GM21576 (cell line): Measurements from ENCODE around the gene MRPL42.
"Not testable (repeated sequence)": the region's sequence is repeated elsewhere in the genome, so short reads cannot be mapped to it uniquely, and the experiment has no call there.

Experiments
- ATAC-seq: cut with Tn5 transposase; IDR thresholded peaks from one replicate; pipeline ENCODE4 v1.9.1; 2021; ENCODE audit warnings: mild to moderate bottlenecking, moderate library complexity; ENCODE audit not compliant: unreplicated experiment

The MRPL42 gene

DNA sequence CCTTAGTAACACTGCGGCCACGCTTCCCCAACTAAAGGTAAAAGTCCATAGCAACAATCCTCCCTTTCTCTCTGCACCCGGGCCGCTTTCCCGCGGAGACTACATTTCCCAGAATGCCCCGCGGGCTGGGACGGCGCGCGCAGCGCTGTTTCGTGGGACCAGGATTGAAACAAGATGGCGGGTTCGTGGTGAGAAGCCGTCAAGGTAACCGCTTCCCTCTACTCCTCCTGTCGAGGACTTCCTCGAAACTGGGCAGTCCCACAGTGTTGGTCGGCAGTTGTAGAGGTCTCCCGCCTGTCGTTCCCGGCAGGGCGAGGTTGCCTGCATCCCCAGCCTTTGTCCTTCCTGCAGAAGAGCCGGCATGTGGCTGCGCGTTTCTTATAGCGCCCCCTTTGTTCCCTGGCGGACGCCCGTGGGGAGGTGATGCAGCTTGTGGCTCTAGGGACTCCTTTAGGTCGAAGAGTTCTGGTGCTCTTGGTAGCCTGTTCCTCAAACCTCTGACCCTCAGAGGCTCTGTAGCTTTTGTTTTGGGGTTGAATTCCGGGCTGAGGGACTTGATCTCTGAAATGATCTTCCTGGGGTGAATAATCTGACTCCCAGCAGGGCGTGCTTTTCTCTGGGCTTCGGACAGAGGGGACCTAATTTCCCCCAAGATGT lies at the start of gene MRPL42:
Gene MRPL42, plus strand, starts transcription at position 164 of the 657 bp plus-strand sequence. CDS start 1,772 bp downstream, outside the sequence.
- ATAC-seq = peak; percentile 90

DNA sequence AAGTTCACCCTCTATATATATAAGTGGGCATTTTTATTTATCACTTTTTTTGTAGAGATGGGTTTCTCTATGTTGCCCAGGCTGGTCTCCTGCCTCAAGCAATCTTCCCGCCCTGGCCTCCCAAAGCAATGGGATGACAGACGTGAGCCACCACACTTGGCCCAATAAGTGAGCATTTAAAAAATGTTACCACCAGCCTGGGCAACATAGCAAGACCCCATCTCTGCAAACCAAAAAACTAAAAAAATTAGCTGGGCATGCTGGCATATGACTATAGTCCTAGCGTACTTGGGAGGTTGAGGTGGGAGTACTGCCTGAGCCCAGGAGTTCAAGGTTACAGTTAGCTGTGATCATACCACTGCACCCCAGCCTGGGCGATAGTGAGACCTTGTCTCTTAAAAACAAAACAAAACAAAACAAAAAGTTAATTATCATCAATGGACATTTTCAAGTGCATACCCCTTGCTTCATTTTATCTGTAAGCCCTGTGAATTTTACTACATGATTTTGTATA lies 49.3 kb upstream of the MRPL42 start:
- ATAC-seq = no peak

DNA sequence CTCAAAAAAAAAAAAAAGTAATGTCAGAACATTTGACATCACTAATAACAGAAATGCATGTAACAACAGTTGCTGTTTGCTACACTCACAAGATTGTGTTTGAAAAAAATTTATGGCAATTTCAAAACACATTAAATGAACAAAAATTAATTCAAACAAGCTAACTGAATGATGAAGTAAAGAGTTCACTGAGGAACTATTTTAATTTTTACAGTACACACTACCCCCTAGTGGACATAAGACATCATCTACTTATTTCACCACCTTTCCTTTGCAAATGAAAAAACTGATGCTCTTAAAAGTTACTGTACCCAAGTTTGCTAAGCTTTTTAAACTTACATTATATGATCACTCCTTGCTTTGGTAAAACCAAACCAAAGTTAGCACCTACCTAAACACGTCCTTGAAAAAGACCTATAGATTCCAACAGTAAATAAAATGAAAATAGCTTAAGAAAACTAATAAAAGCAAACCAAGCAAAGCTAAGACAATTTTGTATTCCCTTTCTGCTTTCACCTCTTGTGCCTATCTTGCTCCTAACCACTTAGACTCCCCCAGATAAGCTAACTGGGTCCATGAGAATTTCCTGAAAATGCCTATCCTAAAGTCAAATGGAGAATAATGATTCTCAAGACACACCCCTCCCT lies 47.8 kb upstream of the MRPL42 start:
- ATAC-seq = no peak

DNA sequence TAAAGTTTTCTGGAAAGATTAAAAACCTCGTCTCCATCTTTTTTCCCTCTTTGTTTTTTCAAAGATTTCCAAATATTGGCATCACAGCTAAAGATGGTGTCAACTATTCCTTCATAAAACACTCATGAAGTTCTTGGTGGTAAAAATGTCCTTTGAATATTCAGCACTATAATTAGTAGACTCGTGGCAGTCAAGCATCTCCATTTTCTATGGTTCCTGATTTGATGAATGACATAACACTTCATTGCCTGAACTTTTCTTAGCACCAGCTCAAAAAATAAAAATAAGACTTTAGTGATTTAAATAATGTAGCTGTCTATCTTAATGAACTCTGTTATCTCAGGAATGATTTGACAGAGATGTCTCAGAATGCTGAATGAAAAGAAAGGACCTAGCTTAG lies 45.3 kb upstream of the MRPL42 start:
- ATAC-seq = no peak

DNA sequence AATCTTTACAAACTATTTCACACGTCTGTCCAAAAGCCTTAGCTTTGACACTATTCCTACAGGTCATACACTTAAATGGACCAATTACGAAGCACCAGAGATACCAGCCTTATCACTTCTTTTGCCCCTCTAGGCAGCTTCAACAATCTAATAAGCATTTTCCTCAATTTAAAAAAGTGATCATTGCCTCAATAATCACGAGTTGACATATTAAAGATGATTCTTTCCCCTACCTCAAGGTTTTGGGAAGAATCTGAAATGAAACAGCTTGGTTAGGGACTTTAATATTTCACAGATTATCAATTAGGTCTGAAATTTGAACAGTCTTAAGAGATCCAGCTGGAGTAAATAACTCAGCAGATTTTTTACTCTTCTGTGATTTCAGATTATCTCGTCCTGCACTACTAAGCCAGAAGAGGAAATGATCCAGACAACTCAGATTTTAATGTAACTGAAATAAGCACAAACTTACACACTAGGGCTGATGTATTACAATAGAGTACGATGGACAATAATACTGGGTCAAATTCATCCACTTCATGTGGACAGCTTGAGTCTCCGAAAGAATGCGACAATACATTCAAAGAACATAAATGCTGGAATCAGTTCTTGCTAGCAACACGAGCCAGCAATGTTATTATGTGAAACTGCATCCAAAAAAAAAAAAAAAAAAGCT lies 41.4 kb upstream of the MRPL42 start:
- ATAC-seq = no peak

DNA sequence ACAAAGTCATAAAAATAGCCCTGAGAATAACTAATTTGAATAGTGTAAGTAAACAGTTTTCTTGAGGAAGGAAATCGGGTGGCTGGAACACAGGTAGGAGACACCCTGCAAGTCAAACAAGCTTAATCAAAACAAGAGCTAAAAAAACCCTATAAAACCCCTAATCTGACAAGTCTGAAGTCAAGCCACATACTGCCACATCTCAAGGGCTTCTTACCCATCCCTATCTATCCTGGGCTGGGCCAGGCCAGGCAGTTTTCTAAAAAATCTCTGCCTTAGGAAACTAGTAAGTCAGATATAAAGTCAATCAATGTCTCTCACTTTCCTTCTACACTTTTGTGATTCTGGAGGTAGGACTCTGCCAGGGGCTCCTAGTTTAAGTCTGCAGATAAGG lies 40.9 kb upstream of the MRPL42 start:
- no peak for ATAC-seq

DNA sequence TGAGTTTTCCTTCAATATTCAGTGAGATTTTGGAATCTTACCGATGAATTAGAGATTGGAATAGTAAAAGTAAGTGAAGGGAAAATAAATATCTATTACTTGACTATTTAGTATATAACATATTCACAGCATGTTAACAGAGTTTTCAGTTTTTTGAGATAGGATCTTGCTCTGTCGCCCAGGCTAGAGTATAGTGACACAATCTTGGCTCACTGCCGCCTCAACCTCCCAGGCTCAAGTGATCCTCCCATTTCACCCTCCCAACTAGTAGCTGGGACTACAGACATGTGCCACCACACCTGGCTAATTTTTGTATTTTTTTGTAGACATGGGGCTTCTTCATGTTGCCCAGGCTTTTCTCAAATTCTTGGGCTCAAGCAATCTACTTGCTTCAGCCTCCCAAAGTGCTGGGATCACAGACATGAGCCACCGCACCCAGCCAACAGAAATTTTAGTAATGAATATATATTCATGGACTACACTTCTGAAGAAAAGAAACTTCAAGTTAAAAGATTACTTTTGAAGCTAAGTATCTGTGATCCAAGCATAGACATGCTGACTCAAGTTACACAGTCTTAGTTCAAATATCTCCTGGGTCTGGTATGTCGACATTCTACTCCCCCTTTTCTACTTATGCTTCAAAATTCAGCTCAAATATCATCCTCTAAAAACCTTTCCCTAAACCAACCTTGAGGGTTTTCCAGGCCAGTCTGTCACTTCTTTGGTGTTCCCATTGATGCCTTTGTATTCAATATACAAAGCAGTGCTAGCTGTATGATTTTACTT lies 39.3 kb upstream of the MRPL42 start:
- ATAC-seq = no peak

DNA sequence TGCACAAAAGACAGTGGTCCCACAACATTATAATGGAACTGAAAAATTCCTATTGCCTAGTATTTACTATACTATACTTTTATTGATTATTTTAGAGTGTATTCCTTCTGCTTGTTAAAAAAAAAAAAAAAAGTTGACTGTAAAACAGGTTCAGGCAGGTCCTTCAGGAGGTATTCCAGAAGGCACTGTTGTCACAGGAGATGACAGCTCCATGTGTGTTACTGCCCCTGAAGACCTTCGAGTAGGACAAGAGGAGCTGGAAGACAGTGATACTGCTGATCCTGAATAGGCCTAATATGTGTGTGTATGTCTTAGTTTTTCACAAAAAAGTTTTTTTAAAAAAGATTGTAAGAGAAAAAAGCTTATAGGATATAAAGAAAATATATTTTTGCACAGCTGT lies 37.9 kb upstream of the MRPL42 start:
- no peak for ATAC-seq

DNA sequence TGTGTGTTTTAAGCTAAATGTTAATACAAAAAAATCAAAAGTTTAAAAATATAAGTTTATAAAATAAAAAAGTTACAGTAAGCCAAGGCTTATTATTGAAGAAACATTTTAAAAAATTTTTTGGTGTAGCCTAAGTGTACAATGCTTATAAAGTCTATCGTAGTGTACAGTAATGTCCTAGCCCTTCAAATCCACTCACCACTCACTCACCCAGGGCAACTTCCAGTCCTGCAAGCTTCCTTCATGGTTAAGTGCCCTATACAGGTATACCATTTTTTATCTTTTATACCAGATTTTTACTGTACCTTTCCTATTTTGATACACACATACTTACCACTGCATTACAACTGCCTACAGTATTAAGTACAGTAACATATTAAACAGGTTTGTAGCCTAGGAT lies 37.5 kb upstream of the MRPL42 start:
- ATAC-seq = no peak

DNA sequence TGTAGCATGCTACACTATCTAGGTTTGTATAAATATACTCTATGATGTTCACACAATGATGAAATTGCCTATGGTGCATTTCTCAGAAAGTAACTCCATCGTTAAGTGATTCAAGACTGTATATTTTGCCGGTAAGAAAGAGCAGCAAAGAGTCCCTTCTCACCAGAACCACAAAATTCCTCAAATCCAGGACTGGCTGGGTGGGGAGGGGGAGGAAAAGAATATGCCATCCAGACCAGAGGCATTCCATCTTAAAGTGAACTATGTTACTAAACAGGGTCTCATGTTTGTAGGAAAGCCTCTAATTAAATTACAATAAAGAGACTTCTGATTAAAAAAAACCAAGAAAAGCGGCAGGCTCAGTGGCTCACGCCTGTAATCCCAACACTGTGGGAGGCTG lies 37.0 kb upstream of the MRPL42 start:
- no peak for ATAC-seq

DNA sequence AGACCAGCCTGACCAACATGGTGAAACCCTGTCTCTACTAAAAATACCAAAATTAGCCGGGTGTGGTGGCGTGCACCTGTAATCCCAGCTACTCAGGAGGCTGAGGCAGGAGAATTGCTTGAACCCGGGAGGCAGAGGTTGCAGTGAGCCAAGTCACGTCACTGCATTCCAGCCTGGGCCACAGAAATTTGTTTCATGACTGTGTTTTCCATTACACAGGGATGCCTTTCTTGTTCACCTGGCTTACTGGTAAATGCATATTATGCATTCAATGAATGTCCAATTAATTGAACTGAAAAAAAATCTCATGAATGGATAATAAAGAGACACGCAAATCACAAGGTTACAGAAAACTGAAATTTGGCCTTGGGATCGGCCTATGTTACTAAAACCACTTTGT lies 35.3 kb upstream of the MRPL42 start:
- not testable (repeated sequence) for ATAC-seq

DNA sequence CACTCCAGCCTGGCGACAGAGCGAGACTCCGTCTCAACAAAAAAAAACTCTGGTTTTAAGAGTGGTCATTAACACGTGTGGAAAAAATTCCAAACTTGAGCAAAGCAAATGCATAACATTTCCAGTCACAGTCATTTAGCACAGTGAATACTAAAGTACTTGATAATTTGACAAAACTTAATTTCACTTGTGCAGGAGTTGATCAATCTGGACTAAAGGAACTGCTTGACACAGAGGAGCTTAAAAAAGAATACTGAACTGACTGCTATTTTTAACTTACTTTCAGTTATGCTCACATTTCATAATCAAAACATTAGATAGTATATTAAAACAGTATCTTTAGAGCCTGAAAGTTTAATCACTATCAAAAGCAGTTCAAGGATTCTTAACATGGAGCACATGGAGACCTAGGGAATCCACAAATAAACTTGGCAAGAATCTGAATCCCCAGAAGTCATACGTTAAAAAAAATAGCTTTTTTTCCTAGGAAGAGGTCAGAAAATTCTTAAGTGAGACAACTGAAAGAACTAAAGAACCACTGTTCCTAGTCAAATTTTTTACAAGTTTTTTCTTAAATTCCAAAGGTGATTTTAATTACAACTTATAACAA lies 33.0 kb upstream of the MRPL42 start:
- no peak for ATAC-seq

DNA sequence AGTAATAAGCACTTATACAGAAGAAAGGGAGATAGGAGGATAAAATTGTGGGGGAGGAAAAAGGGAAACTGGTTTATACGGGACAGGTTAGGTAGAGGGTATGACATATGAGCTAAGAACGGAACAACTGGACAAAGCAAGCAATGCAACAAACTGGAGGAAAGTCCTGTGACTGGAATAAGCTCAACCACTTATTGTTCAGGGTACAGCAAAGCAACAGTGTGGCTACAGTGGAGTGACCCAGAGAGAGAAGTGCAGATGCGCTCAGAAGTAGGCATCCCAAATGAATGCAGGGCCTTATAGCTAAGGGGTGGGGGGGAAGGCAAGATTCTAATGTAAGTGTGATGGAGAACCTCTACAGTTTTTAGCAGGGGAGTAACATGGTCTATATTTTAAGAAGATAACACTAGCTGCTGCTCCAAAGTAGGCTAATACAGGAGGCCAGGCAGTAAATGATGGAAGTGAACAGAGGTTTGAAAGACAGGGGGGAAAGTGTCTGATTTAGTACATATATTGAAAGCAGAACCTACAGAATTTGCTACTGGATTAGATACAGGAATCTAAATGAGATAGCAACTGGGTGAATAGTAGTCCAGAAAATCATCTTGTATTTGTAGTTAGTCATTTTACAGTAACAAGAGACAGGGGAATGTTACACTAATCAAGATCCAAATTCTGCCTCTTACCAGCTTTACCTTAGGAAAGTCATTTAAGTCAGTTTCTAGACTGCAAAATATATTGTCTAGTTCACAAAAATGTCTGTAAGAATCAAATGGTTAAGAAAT lies 28.9 kb upstream of the MRPL42 start:
- ATAC-seq = no peak

DNA sequence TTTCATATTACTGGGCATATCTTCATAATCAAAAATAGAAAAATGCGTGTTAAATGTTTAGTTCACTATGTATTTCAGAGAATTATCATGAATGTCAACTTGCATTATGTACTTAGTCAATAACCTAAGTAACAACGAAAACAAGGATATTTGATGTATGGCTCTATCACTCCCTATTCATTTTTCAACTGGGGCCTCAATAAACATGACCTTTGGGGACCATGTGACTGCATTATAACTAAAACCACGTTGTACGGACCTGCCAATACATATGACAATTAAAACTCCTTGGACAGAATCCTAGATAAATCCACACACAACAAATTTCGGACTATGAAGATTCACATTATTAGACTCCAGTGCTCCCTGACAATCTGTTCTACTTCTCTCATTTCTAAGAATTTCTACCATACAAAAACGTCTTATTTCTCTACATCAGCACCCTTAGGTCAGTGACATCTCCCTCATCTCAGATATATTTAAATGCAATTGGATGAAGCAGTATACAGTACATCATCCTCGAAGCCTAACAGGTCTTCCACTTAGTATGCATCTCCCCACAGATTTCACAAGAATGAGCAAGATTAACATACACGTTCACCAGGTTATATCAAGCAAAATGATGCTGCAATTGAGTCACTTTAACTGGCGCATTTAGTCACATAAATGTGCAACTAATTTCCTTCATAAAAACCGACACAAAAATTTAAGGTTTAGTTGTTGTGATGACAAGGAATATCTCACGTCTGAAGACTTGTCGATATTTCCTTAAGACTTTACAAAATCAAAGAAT lies 27.1 kb upstream of the MRPL42 start:
- ATAC-seq = no peak

DNA sequence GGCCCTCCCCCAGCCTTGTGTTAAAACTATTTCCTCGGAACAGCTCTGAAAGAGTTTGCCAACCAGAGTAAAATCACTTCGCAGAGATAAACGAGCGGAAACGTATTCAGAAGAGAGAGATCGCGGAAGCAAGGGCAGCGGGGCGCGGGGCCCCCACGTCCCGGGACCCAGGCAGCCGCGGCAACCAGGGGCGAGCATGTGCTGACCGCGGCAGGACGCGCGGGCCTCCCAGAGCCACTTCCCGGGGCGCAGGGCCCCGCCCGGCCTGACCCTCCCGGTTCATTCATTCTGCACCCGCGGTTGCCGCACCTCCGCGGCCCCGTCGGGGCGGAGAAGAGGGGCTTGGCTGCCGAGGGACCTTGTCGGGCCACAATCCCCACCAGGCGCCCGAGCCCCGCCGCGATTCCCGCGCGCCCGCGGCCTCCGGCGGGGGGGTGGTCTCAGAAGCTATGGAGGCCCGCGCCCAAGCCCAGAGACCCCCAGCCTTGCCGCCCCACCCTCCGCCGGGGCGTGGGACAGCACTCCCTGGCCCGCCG lies 26.2 kb upstream of the MRPL42 start:
- ATAC-seq = no peak

DNA sequence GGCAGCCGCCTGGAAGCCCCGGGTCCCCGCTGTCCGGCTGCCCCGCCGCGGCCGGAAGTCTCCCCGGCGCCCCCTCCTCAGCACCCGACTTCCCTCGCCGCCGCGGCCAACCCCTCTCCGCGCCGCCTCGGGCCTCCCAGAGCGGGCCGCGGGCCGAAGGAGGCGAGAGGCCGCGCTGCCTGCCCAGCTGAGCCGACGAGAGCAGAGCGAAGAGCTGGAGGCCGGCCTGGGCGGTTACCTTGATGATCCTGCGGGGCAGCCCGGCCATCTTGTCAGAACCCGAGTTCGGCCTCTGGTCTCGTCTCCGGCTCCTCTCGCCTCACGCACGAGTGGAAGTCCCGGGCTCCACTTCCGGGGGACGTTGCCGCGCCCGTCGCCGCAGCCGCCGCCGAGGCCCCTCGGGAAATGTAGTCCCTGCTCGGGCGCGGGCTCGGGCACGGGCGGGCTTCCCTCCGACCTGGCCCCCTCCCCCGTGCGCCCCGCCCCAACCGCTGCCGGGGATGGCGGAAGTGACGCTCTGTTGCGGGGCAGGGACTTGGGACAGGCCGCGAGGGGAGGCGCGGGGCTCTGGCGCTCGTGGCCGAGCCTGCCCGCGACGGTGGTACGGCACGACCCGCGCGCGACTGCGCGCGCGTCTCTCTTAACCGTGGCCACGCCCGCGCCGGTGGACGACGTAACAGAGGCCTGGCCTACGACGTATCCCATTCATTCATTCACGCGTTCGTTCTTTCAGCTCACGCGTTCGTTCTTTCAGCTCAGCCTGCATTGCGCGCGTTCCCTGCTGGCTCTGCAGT lies 25.5 kb upstream of the MRPL42 start, which contains the start of gene UBE2N:
Gene UBE2N, minus strand, starts transcription at position 331 of the 794 bp plus-strand sequence. Its CDS starts 63 bp downstream, at position 268.
- ATAC-seq = peak; percentile 75

DNA sequence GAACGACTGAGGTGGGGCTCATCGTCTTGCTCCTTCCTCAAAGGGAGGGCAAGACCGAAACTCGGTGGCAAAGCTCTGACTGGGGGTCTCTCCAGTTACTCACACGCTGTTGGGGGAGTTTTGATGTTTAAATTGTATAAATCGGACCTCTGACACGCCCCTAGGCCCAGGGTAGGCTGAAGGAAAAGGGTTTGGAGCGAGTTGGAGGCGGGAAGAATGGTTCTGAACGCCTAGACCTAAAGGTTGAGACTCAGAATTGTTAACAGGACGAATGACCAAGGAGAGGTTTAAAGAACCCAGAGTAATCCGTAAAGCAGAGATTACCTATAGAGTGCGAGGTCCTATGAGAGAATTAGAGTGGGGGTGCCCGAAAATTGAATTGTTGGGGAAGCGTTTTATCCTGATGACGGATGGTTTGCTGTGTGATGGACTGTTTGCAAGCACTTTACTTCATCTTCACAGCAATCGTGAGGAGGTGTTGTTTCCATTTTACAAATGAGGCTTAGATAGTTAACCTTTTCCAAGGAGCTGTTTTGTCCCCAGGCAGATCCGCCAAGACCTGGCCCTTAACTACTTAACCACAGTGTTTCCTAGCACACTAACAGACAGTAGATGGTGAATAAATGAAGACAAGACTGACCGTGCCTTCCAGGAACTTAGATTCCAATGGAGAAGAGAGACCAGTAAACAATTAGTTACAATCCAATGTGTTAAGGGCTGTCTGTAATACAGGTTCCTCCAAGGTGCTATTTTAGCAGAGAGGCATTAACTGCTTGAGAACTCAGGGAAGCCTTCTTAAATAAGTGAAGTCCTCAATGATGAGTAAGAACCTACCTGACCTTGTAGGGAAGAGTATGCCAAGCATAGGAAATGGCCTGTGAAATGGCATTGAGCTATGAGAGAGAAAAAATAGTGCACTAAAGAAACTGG lies 24.6 kb upstream of the MRPL42 start:
- no peak for ATAC-seq
